HCT116 (cell line): ENCODE data around the gene RABL6. TPM values are rescaled to one million over a fixed set of nuclear protein-coding genes. Genes with fewer than 3 reads are reported as not detected.

ENCODE experiments used
- ATAC-seq: fragments of 200-7000 bp; cut with Tn5 transposase; 2 replicates; pipeline ENCODE4 v1.9.1; 2020; ENCODE audit warnings: mild to moderate bottlenecking, moderate library complexity
- BruUV-seq: library from RNA; stranded (reverse); fragments of 400-500 nt; replicated peaks from 2 replicates; lab custom pipeline; 2021; lab: Mats Ljungman, UMichigan
- CTCF ChIA-PET: fragments of 300-600 bp; sonication (Branson Sonifier 250); formaldehyde crosslinking; loops from one replicate; lab custom pipeline; 2021; ENCODE audit warnings: antibody characterized with exemption; lab: Charles Lee
- POLR2A ChIA-PET: fragments of 300-600, 350-600 bp; sonication (Branson Sonifier 250); formaldehyde crosslinking; loops from one replicate; lab custom pipeline; 2021; ENCODE audit warnings: antibody characterized with exemption; lab: Charles Lee
- RAD21 ChIA-PET, 2 experiments: fragments of 300-600 bp; sonication (Branson Sonifier 250); formaldehyde crosslinking; loops; one replicate each; lab custom pipeline; 2023; ENCODE audit warnings: low total read pairs in 2 of 2; ENCODE audit not compliant: uncharacterized antibody in 2 of 2, unreplicated experiment in 2 of 2, low non-redundant PET in 1 of 2; lab: Charles Lee
- DNase-seq: peaks from one replicate; pipeline ENCODE4 v3.0.0-alpha.2; 2010; ENCODE audit warnings: low read depth, low spot score
- H2AFZ ChIP-seq: fragments of 200-600 bp; shearing (Covaris generic), sonication (generic); 2 replicates; pipeline ENCODE4 v1.6.1; 2017; ENCODE audit warnings: low read depth, mixed run types, mixed read lengths, antibody characterized with exemption, low read length; ENCODE audit not compliant: poor library complexity, severe bottlenecking
- H3K27ac ChIP-seq: 2 replicates; pipeline ENCODE4 v1.5.1; 2012; ENCODE audit warnings: low read depth, low read length
- H3K27me3 ChIP-seq: fragments of 200-600 bp; sonication (generic); 2 replicates; pipeline ENCODE4 v1.6.1; 2016; ENCODE audit warnings: mixed run types, low read length, mixed read lengths; ENCODE audit not compliant: insufficient read depth
- H3K36me3 ChIP-seq, 2 experiments: fragments of 200-500 bp in 1 of 2; fragments of 200-600 bp in 1 of 2; sonication (Bioruptor generic) in 1 of 2; sonication (generic) in 1 of 2; 2 replicates each; pipeline versions ENCODE4 v1.5.1 to v1.6.1; 2014 to 2016; ENCODE audit warnings: low read length in 2 of 2, inconsistent platforms in 1 of 2, mixed read lengths in 1 of 2, mixed run types in 1 of 2; ENCODE audit not compliant: insufficient read depth in 2 of 2, control insufficient read depth in 1 of 2
- H3K4me1 ChIP-seq, 2 experiments: fragments of 200-600 bp in 1 of 2; sonication (generic) in 1 of 2; 2 replicates each; pipeline versions ENCODE4 v1.5.1 to v1.6.1; 2012 to 2017; ENCODE audit warnings: low read length in 2 of 2, inconsistent platforms in 1 of 2, mild to moderate bottlenecking in 1 of 2, mixed read lengths in 1 of 2, mixed run types in 1 of 2, moderate library complexity in 1 of 2; ENCODE audit not compliant: insufficient read depth in 2 of 2, control insufficient read depth in 1 of 2
- H3K4me2 ChIP-seq: fragments of 200-600 bp; sonication (generic); 2 replicates; pipeline ENCODE4 v1.6.1; 2017; ENCODE audit warnings: mixed run types, low read length, mixed read lengths
- H3K4me3 ChIP-seq, 2 experiments: fragments of 200-600 bp in 1 of 2; sonication (generic) in 1 of 2; replicated peaks in 1 of 2; 2 replicates each; pipeline ENCODE4 v1.5.1; 2011 to 2016; ENCODE audit warnings: low read length in 2 of 2, control low read depth in 1 of 2, low read depth in 1 of 2, mild to moderate bottlenecking in 1 of 2, mixed read lengths in 1 of 2, mixed run types in 1 of 2
- H3K79me2 ChIP-seq: fragments of 200-600 bp; sonication (generic); 2 replicates; pipeline ENCODE4 v1.6.1; 2017; ENCODE audit warnings: mild to moderate bottlenecking, mixed run types, low read length, moderate library complexity, mixed read lengths; ENCODE audit not compliant: insufficient read depth
- H3K9ac ChIP-seq: fragments of 200-600 bp; sonication (generic); 2 replicates; pipeline ENCODE4 v1.6.1; 2016; ENCODE audit warnings: low read length, mixed read lengths
- H3K9me2 ChIP-seq: fragments of 200-600 bp; sonication (generic), shearing (Covaris generic); 2 replicates; pipeline ENCODE4 v1.6.1; 2017; ENCODE audit warnings: mixed run types, mild to moderate bottlenecking, moderate library complexity; ENCODE audit not compliant: insufficient read depth
- H3K9me3 ChIP-seq, 2 experiments: fragments of 200-500 bp in 1 of 2; fragments of 200-600 bp in 1 of 2; sonication (Bioruptor generic) in 1 of 2; sonication (generic) in 1 of 2; 2 replicates each; pipeline ENCODE4 v1.6.1; 2014 to 2017; ENCODE audit warnings: low read length in 2 of 2, mixed read lengths in 2 of 2, inconsistent platforms in 1 of 2, low read depth in 1 of 2, mild to moderate bottlenecking in 1 of 2, mixed run types in 1 of 2, moderate library complexity in 1 of 2; ENCODE audit not compliant: control insufficient read depth in 1 of 2, insufficient read depth in 1 of 2
- H4K20me1 ChIP-seq: fragments of 200-600 bp; sonication (generic), shearing (Covaris generic); 2 replicates; pipeline ENCODE4 v1.6.1; 2017; ENCODE audit warnings: mixed run types, mild to moderate bottlenecking, moderate library complexity; ENCODE audit not compliant: insufficient read depth
- CEBPB ChIP-seq: IDR thresholded peaks from 2 replicates; pipeline ENCODE4 v1.6.1; 2012; ENCODE audit warnings: low read depth
- EGR1 ChIP-seq: IDR thresholded peaks from 2 replicates; pipeline ENCODE4 v1.6.1; 2012; ENCODE audit warnings: low read depth
- ELF1 ChIP-seq: IDR thresholded peaks from 2 replicates; pipeline ENCODE4 v1.6.1; 2012; ENCODE audit warnings: low read depth, borderline replicate concordance
- EZH2 ChIP-seq: fragments of 200-600 bp; sonication (generic); IDR thresholded peaks from 2 replicates; pipeline ENCODE4 v1.6.1; 2017; ENCODE audit warnings: antibody characterized with exemption, mixed run types
- EZH2phosphoT487 ChIP-seq: fragments of 200-600 bp; IDR thresholded peaks from 2 replicates; pipeline ENCODE4 v1.6.1; 2018; ENCODE audit warnings: antibody characterized with exemption, borderline replicate concordance
- FOSL1 ChIP-seq: IDR thresholded peaks from 2 replicates; pipeline ENCODE4 v1.6.1; 2012; ENCODE audit warnings: low read depth
- JUND ChIP-seq: IDR thresholded peaks from 2 replicates; pipeline ENCODE4 v1.6.1; 2012
- POLR2A ChIP-seq: IDR thresholded peaks from 2 replicates; pipeline ENCODE4 v1.7.0; 2011; ENCODE audit warnings: borderline replicate concordance; ENCODE audit not compliant: insufficient read depth, insufficient read length; ENCODE audit errors: extremely low read depth
- POLR2AphosphoS5 ChIP-seq: IDR thresholded peaks from 2 replicates; pipeline ENCODE4 v1.6.1; 2011; ENCODE audit warnings: mild to moderate bottlenecking, low read depth, low read length, moderate library complexity
- SIN3A ChIP-seq: IDR thresholded peaks from 2 replicates; pipeline ENCODE4 v1.6.1; 2012; ENCODE audit warnings: low read depth
- SP1 ChIP-seq: IDR thresholded peaks from 2 replicates; pipeline ENCODE4 v1.6.1; 2012; ENCODE audit warnings: low read depth
- SRF ChIP-seq: IDR thresholded peaks from 2 replicates; pipeline ENCODE4 v1.6.1; 2012; ENCODE audit warnings: low read depth
- TCF7L2 ChIP-seq: IDR thresholded peaks from 2 replicates; pipeline ENCODE4 v1.7.0; 2011; ENCODE audit warnings: borderline replicate concordance, inconsistent platforms; ENCODE audit not compliant: insufficient read depth, insufficient read length; ENCODE audit errors: extremely low read depth
- YY1 ChIP-seq: IDR thresholded peaks from 2 replicates; pipeline ENCODE4 v1.6.1; 2011; ENCODE audit warnings: low read length, low read depth, moderate library complexity, mild to moderate bottlenecking; ENCODE audit not compliant: insufficient replicate concordance; ENCODE audit errors: extremely low read depth
- ZNF274 ChIP-seq: fragments of 200-500 bp; sonication (Bioruptor generic); IDR thresholded peaks from 2 replicates; pipeline ENCODE4 v1.6.1; 2014; ENCODE audit warnings: mild to moderate bottlenecking, low read depth, low read length, inconsistent platforms
- intact Hi-C: fragments of 100-400 bp; cut with micrococcal nuclease; formaldehyde crosslinking; loops from 2 replicates; pipeline ENCODE4 v1.10.0; 2022
- total RNA-seq: library from RNA; stranded (reverse); gene quantifications from one replicate; pipeline ENCODE4 v1.2.1, GENCODE V29; 2021; ENCODE audit not compliant: unreplicated experiment
- TF ChIP-seq, protein P1 (sequence below): IDR thresholded peaks from 2 replicates; pipeline ENCODE4 v1.6.1; 2011; ENCODE audit warnings: mild to moderate bottlenecking, low read length, moderate library complexity; ENCODE audit not compliant: insufficient replicate concordance; ENCODE audit errors: extremely low read depth
- TF ChIP-seq, protein P2 (sequence below), 3 experiments: fragments of 200-600 bp in 1 of 3; sonication (generic) in 1 of 3; IDR thresholded peaks in 2 of 3; conservative IDR thresholded peaks in 1 of 3; 2 replicates each; pipeline ENCODE4 v1.5.1; 2012 to 2017; ENCODE audit warnings: low read depth in 2 of 3, low read length in 2 of 3, antibody characterized with exemption in 1 of 3, borderline replicate concordance in 1 of 3, control low read depth in 1 of 3, mild to moderate bottlenecking in 1 of 3, mixed read lengths in 1 of 3, mixed run types in 1 of 3, moderate library complexity in 1 of 3; ENCODE audit not compliant: insufficient read depth in 1 of 3
- TF ChIP-seq, protein P3 (sequence below): IDR thresholded peaks from 2 replicates; pipeline ENCODE4 v1.6.1; 2012
- TF ChIP-seq, protein P4 (sequence below): IDR thresholded peaks from 2 replicates; pipeline ENCODE4 v1.6.1; 2012; ENCODE audit warnings: low read depth

Gene RABL6
- total RNA-seq, 1 experiment from 2014 or later = 98.6 TPM

DNA sequence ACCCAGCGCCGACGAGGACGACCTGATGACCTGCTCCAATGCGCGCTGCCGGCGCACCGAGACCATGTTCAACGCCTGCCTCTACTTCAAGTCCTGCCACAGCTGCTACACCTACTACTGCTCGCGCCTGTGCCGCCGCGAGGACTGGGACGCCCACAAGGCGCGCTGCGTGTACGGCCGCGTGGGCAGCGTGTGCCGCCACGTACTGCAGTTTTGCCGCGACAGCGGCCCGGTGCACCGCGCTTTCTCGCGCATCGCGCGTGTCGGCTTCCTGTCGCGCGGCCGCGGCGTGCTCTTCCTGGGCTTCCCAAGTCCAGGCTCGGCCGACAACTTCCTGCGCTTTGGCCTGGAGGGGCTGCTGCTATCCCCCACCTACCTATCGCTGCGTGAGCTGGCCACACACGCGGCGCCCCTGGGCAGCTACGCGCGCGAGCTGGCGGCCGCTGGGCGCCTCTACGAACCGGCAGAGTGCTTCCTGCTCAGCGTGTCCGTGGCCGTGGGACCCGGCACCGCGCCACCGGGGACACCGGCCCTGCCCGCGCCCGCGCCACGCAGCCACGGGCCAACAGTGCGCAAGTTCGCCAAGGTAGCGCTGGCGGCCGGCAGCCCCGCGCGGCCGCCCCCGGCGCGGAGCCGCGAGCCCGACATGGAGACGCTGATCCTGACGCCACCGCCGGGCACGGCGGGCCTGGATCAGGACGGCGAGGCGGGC, 38.8 kb downstream of the RABL6 start:
- ChIA-PET CTCF (interaction anchor here (1.0 to 2.2 kb wide), 3 partner anchors 40 to 183 kb away, joined by 4 to 9 read pairs (median 5); partner anchors contain the start of gene TRAF2), RAD21 (interaction anchor here in 1 of 2 experiments (1.0 kb wide), 1 partner anchor 189 kb away, joined by 3 read pairs; no protein-coding TSS in a partner anchor), POLR2A (no interaction called here)
- no peak overlapping the region for H2AFZ ChIP-seq
- no peak overlapping the region for H3K4me3 ChIP-seq
- no peak overlapping the region for H3K9ac ChIP-seq
- ATAC-seq = no peak
- intact Hi-C loops = loop anchor here (5.0 to 10.0 kb wide), 2 partner anchors 98 to 181 kb away; partner anchors contain the start of genes ABCA2, C8G and FBXW5
- H3K4me2 ChIP-seq = no peak overlapping the region
- H3K79me2 ChIP-seq = peaks cover 16% of the 10 kb centered on the region; the same call in 1 of the 2 replicates
- no peaks in the 10 kb centered on the region for H3K27me3 ChIP-seq
- H3K27ac ChIP-seq = peak overlapping the region; percentile 60; the same call in 1 of the 2 replicates
- no peaks in the 10 kb centered on the region for H4K20me1 ChIP-seq
- H3K4me1 ChIP-seq = peaks cover 18 to 37% of the 10 kb centered on the region in 2 experiments
- H3K9me3 ChIP-seq = no peaks in the 10 kb centered on the region
- no peaks in the 10 kb centered on the region for H3K9me2 ChIP-seq
- no peak for DNase-seq
- peaks cover 0 to 14% of the 10 kb centered on the region in 2 experiments; a peak in 1 of 4 replicates for H3K36me3 ChIP-seq
- BruUV-seq = no TSS peak
- no peak for TF ChIP-seq EGR1
- TF ChIP-seq SIN3A = no peak
- no peak for TF ChIP-seq POLR2AphosphoS5
- no peak for TF ChIP-seq JUND
- TF ChIP-seq, protein P1, sequence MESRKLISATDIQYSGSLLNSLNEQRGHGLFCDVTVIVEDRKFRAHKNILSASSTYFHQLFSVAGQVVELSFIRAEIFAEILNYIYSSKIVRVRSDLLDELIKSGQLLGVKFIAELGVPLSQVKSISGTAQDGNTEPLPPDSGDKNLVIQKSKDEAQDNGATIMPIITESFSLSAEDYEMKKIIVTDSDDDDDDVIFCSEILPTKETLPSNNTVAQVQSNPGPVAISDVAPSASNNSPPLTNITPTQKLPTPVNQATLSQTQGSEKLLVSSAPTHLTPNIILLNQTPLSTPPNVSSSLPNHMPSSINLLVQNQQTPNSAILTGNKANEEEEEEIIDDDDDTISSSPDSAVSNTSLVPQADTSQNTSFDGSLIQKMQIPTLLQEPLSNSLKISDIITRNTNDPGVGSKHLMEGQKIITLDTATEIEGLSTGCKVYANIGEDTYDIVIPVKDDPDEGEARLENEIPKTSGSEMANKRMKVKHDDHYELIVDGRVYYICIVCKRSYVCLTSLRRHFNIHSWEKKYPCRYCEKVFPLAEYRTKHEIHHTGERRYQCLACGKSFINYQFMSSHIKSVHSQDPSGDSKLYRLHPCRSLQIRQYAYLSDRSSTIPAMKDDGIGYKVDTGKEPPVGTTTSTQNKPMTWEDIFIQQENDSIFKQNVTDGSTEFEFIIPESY = no peak
- TF ChIP-seq, protein P2, sequence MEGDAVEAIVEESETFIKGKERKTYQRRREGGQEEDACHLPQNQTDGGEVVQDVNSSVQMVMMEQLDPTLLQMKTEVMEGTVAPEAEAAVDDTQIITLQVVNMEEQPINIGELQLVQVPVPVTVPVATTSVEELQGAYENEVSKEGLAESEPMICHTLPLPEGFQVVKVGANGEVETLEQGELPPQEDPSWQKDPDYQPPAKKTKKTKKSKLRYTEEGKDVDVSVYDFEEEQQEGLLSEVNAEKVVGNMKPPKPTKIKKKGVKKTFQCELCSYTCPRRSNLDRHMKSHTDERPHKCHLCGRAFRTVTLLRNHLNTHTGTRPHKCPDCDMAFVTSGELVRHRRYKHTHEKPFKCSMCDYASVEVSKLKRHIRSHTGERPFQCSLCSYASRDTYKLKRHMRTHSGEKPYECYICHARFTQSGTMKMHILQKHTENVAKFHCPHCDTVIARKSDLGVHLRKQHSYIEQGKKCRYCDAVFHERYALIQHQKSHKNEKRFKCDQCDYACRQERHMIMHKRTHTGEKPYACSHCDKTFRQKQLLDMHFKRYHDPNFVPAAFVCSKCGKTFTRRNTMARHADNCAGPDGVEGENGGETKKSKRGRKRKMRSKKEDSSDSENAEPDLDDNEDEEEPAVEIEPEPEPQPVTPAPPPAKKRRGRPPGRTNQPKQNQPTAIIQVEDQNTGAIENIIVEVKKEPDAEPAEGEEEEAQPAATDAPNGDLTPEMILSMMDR (IDR thresholded peaks at IDR 0.05 in 2 of 3, conservative IDR thresholded peaks at IDR 0.05 in 1 of 3; ENCODE audit: borderline replicate concordance in 1 of 3, insufficient read depth in 1 of 3, low read depth in 2 of 3, low read length in 2 of 3) = no peak
- no peak for TF ChIP-seq SP1
- no peak for TF ChIP-seq SRF
- no peak for TF ChIP-seq YY1
- TF ChIP-seq ELF1 = no peak
- no peak for TF ChIP-seq FOSL1
- TF ChIP-seq, protein P3, sequence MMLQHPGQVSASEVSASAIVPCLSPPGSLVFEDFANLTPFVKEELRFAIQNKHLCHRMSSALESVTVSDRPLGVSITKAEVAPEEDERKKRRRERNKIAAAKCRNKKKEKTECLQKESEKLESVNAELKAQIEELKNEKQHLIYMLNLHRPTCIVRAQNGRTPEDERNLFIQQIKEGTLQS = no peak
- no peak for TF ChIP-seq EZH2phosphoT487
- TF ChIP-seq EZH2 = no peak
- no peak for TF ChIP-seq ZNF274
- TF ChIP-seq TCF7L2 = no peak
- no peak for TF ChIP-seq POLR2A
- TF ChIP-seq, protein P4, sequence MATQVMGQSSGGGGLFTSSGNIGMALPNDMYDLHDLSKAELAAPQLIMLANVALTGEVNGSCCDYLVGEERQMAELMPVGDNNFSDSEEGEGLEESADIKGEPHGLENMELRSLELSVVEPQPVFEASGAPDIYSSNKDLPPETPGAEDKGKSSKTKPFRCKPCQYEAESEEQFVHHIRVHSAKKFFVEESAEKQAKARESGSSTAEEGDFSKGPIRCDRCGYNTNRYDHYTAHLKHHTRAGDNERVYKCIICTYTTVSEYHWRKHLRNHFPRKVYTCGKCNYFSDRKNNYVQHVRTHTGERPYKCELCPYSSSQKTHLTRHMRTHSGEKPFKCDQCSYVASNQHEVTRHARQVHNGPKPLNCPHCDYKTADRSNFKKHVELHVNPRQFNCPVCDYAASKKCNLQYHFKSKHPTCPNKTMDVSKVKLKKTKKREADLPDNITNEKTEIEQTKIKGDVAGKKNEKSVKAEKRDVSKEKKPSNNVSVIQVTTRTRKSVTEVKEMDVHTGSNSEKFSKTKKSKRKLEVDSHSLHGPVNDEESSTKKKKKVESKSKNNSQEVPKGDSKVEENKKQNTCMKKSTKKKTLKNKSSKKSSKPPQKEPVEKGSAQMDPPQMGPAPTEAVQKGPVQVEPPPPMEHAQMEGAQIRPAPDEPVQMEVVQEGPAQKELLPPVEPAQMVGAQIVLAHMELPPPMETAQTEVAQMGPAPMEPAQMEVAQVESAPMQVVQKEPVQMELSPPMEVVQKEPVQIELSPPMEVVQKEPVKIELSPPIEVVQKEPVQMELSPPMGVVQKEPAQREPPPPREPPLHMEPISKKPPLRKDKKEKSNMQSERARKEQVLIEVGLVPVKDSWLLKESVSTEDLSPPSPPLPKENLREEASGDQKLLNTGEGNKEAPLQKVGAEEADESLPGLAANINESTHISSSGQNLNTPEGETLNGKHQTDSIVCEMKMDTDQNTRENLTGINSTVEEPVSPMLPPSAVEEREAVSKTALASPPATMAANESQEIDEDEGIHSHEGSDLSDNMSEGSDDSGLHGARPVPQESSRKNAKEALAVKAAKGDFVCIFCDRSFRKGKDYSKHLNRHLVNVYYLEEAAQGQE = no peak
- no peak for TF ChIP-seq CEBPB
